Measurements from ENCODE around the gene MRPS15. TPM values are rescaled to one million over a fixed set of nuclear protein-coding genes. Genes with fewer than 3 reads are reported as not detected.

Gene MRPS15
- total RNA-seq, 2 experiments from 2014 or later = 112 to 115 TPM

DNA sequence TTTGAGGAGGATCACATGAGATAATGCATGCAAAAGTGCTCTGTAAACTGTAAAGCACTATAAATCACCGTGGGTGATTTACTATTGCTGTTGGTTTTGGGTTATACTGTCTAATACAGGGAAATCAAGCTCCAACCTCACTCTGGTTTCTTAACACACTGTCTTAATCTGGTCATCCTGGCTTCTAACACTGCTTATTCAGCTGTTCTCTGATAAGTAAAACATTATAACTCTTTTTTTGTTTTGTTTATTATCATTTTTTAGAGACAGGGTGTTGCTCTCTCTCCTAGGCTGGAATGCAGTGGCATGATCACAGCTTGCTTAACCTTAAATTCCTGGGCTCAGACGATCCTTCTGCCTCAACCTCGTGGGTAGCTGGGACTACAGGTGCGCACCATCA is 44.6 kb downstream of the MRPS15 start:
- DNase-seq (no peak), ATAC-seq (no peak)
- no peak overlapping the region for H3K27ac Mint-ChIP-seq
- H3K27me3 Mint-ChIP-seq = no peaks in the 10 kb centered on the region
- CTCF ChIA-PET = interaction anchor here (1.0 to 3.0 kb wide), 17 partner anchors 9 to 270 kb away, joined by 3 to 31 read pairs (median 5); partner anchors contain the start of genes LSM10 and TRAPPC3
- no peak overlapping the region for H3K4me3 Mint-ChIP-seq
- no peaks in the 10 kb centered on the region for H3K36me3 Mint-ChIP-seq
- no peaks in the 10 kb centered on the region for H3K9me3 Mint-ChIP-seq (ENCODE audit: low read depth)
- H3K4me1 Mint-ChIP-seq = peaks cover 11% of the 10 kb centered on the region

GRCh38 chr1:36419140-36419539 is 45.0 kb downstream of the MRPS15 start:
- DNase-seq = no peak
- peaks cover 1% of the 10 kb centered on the region for H3K36me3 Mint-ChIP-seq
- CTCF ChIA-PET = interaction anchor here (1.0 to 3.0 kb wide), 14 partner anchors 10 to 270 kb away, joined by 3 to 31 read pairs (median 5); partner anchors contain the start of genes LSM10 and TRAPPC3
- peaks cover 11% of the 10 kb centered on the region for H3K4me1 Mint-ChIP-seq
- H3K27ac Mint-ChIP-seq = no peak overlapping the region
- no peak for ATAC-seq
- no peaks in the 10 kb centered on the region for H3K9me3 Mint-ChIP-seq (ENCODE audit: low read depth)
- no peak overlapping the region for H3K4me3 Mint-ChIP-seq
- no peaks in the 10 kb centered on the region for H3K27me3 Mint-ChIP-seq

- Mint-ChIP-seq H3K9me3 (ENCODE audit: low read depth) (no peaks in the 10 kb centered on the region), H3K36me3 (peaks cover 1% of the 10 kb centered on the region), H3K4me3 (no peak overlapping the region), H3K4me1 (peaks cover 13% of the 10 kb centered on the region), H3K27ac (no peak overlapping the region), H3K27me3 (no peaks in the 10 kb centered on the region)
- CTCF ChIA-PET = interaction anchor here (1.0 to 3.0 kb wide), 3 partner anchors 49 to 76 kb away, joined by 3 to 31 read pairs (median 4); no protein-coding TSS in a partner anchor
- DNase-seq (no peak), ATAC-seq (no peak)
Measured at GRCh38 chr1:36417931-36418330, 46.3 kb downstream of the MRPS15 start.

- Mint-ChIP-seq H3K4me1 (peaks cover 26% of the 10 kb centered on the region), H3K4me3 (no peak overlapping the region), H3K27me3 (no peaks in the 10 kb centered on the region), H3K27ac (no peak overlapping the region), H3K36me3 (peaks cover 2% of the 10 kb centered on the region), H3K9me3 (ENCODE audit: low read depth) (no peaks in the 10 kb centered on the region)
- CTCF ChIA-PET = no interaction called here
- DNase-seq (no peak), ATAC-seq (no peak)
Measured at GRCh38 chr1:36415661-36416326, 48.4 kb downstream of the MRPS15 start.

DNA sequence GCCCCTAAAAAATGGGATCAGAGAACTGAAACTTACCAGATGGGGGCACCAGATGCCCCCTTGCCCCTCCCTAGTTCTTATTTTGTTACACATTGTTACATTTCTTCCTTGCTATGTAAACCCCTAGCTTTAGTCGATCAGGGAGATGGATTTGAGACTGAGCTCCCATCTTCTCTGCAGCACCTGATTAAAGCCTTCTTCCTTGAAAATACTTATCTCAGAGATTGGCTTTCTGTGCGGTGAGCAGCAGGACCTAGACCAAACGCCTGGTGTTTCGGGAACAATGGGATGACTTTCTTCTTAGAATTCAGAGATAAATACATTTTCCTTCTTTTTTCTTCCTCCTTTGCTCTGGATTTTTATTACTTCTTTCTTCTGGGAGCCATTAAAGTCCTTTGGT is 49.8 kb downstream of the MRPS15 start:
- Mint-ChIP-seq H3K36me3 (peaks cover 6% of the 10 kb centered on the region), H3K4me1 (peaks cover 24% of the 10 kb centered on the region), H3K4me3 (no peak overlapping the region), H3K27ac (no peak overlapping the region), H3K27me3 (no peaks in the 10 kb centered on the region), H3K9me3 (ENCODE audit: low read depth) (peaks cover 5% of the 10 kb centered on the region)
- ATAC-seq = no peak
- CTCF ChIA-PET = interaction anchor here (1.2 kb wide), 2 partner anchors 14 to 72 kb away, joined by 3 read pairs; no protein-coding TSS in a partner anchor
- no peak for DNase-seq

- peak; percentile 85 for DNase-seq
- peaks cover 6% of the 10 kb centered on the region for H3K36me3 Mint-ChIP-seq
- H3K27ac Mint-ChIP-seq = peak overlapping the region; percentile 94
- H3K4me3 Mint-ChIP-seq = peak overlapping the region; percentile 23
- peak; percentile 98 for ATAC-seq
- CTCF ChIA-PET = interaction anchor here (0.7 to 1.8 kb wide), 9 partner anchors 10 to 263 kb away, joined by 3 to 11 read pairs (median 4); partner anchors contain the start of gene TRAPPC3
- peaks cover 5% of the 10 kb centered on the region for H3K9me3 Mint-ChIP-seq (ENCODE audit: low read depth)
- peaks cover 24% of the 10 kb centered on the region for H3K4me1 Mint-ChIP-seq
- no peaks in the 10 kb centered on the region for H3K27me3 Mint-ChIP-seq
Measured at GRCh38 chr1:36411674-36412648, 52.2 kb downstream of the MRPS15 start.

GRCh38 chr1:36408479-36408878 is 55.7 kb downstream of the MRPS15 start:
- Mint-ChIP-seq H3K36me3 (peaks cover 5% of the 10 kb centered on the region), H3K9me3 (ENCODE audit: low read depth) (peaks cover 5% of the 10 kb centered on the region), H3K4me1 (peaks cover 24% of the 10 kb centered on the region), H3K4me3 (no peak overlapping the region), H3K27me3 (no peaks in the 10 kb centered on the region), H3K27ac (no peak overlapping the region)
- DNase-seq (no peak), ATAC-seq (no peak)
- CTCF ChIA-PET = interaction anchor here (1.6 kb wide), 1 partner anchor 11 kb away, joined by 6 read pairs; the partner anchor contains the start of gene LSM10

GRCh38 chr1:36406440-36406839 is 57.7 kb downstream of the MRPS15 start:
- Mint-ChIP-seq H3K27me3 (no peaks in the 10 kb centered on the region), H3K4me1 (peaks cover 18% of the 10 kb centered on the region), H3K4me3 (no peak overlapping the region), H3K27ac (no peak overlapping the region), H3K36me3 (peaks cover 5% of the 10 kb centered on the region), H3K9me3 (ENCODE audit: low read depth) (peaks cover 5% of the 10 kb centered on the region)
- CTCF ChIA-PET = interaction anchor here (2.2 kb wide), 1 partner anchor 64 kb away, joined by 6 read pairs; no protein-coding TSS in a partner anchor
- DNase-seq (no peak), ATAC-seq (no peak)

Other genes with a start within 250 kb of the MRPS15 start
- gene THRAP3, start 239.9 kb downstream of the MRPS15 start, total RNA-seq = 100 to 1,000 TPM; 129 to 166 TPM
- 10 to 100 TPM in 1 of 2 experiments, 1 to 10 TPM in 1; 5.5 to 11.0 TPM for gene SH3D21, start 158.0 kb downstream of the MRPS15 start, total RNA-seq
- gene EVA1B, start 140.7 kb downstream of the MRPS15 start, total RNA-seq = 10 to 100 TPM; 16.4 to 23.9 TPM
- 10 to 100 TPM; 67.0 to 73.2 TPM for gene STK40, start 78.5 kb downstream of the MRPS15 start, total RNA-seq
- 10 to 100 TPM; 48.9 to 63.8 TPM for gene LSM10, start 66.5 kb downstream of the MRPS15 start, total RNA-seq
- 1 to 10 TPM in 1 of 2 experiments, under 1 TPM in 1; 0.85 to 1.3 TPM for gene OSCP1, start 13.9 kb downstream of the MRPS15 start, total RNA-seq
- not detected for gene CSF3R, start 18.5 kb upstream of the MRPS15 start, total RNA-seq

Measured in activated CD8-positive, alpha-beta memory T cell treated with anti-CD3 and anti-CD28 coated beads, Interleukin-2, amount 10 ng/mL, durations not matched to agents 7 days and 5 days (primary cell).